HEK293 (cell line): ENCODE results near the gene PKNOX1.

Source experiments
- CTCF ChIP-seq: fragments of 450-650 bp; formaldehyde crosslinking; IDR thresholded peaks from 2 replicates; pipeline ENCODE4 v1.5.1; 2016; ENCODE audit warnings: missing biosample characterization, missing genetic modification characterization
- FEZF1 ChIP-seq: fragments of 450-650 bp; formaldehyde crosslinking; IDR thresholded peaks from 2 replicates; pipeline ENCODE4 v1.5.1; 2016; ENCODE audit warnings: missing biosample characterization, missing genetic modification characterization
- HOXA7 ChIP-seq: sonication (generic); formaldehyde crosslinking; IDR thresholded peaks from 2 replicates; pipeline ENCODE4 v1.8.1; 2022; ENCODE audit warnings: missing genetic modification reagents, borderline replicate concordance
- KLF17 ChIP-seq: fragments of 450-650 bp; formaldehyde crosslinking; IDR thresholded peaks from 2 replicates; pipeline ENCODE4 v1.5.1; 2016; ENCODE audit warnings: missing biosample characterization, missing genetic modification characterization
- KLF9 ChIP-seq: fragments of 450-650 bp; formaldehyde crosslinking; IDR thresholded peaks from 2 replicates; pipeline ENCODE4 v1.5.1; 2016; ENCODE audit warnings: missing biosample characterization, missing genetic modification characterization, low read depth
- OSR2 ChIP-seq: fragments of 450-650 bp; formaldehyde crosslinking; IDR thresholded peaks from 2 replicates; pipeline ENCODE4 v1.5.1; 2016; ENCODE audit warnings: missing biosample characterization, missing genetic modification characterization
- PATZ1 ChIP-seq: fragments of 450-650 bp; formaldehyde crosslinking; IDR thresholded peaks from 2 replicates; pipeline ENCODE4 v1.5.1; 2016; ENCODE audit warnings: missing biosample characterization, missing genetic modification characterization
- PRDM10 ChIP-seq: fragments of 450-650 bp; formaldehyde crosslinking; IDR thresholded peaks from 2 replicates; pipeline ENCODE4 v1.5.1; 2016; ENCODE audit warnings: missing biosample characterization, missing genetic modification characterization
- SCRT1 ChIP-seq: fragments of 450-650 bp; formaldehyde crosslinking; IDR thresholded peaks from 2 replicates; pipeline ENCODE4 v1.5.1; 2016; ENCODE audit warnings: missing biosample characterization, missing genetic modification characterization, borderline replicate concordance
- SCRT2 ChIP-seq: fragments of 450-650 bp; formaldehyde crosslinking; IDR thresholded peaks from 2 replicates; pipeline ENCODE4 v1.5.1; 2016; ENCODE audit warnings: missing biosample characterization, missing genetic modification characterization
- ZBTB17 ChIP-seq: fragments of 450-650 bp; formaldehyde crosslinking; IDR thresholded peaks from 2 replicates; pipeline ENCODE4 v1.5.1; 2016; ENCODE audit warnings: missing biosample characterization, missing genetic modification characterization
- ZBTB26 ChIP-seq: fragments of 450-650 bp; formaldehyde crosslinking; optimal IDR thresholded peaks from 2 replicates; pipeline ENCODE3; 2016; ENCODE audit warnings: missing biosample characterization, mild to moderate bottlenecking, missing genetic modification characterization
- ZBTB7A ChIP-seq: fragments of 450-650 bp; formaldehyde crosslinking; IDR thresholded peaks from 2 replicates; pipeline ENCODE4 v1.5.1; 2016; ENCODE audit warnings: low read depth, missing biosample characterization, missing genetic modification characterization
- ZFHX2 ChIP-seq: fragments of 450-650 bp; formaldehyde crosslinking; conservative IDR thresholded peaks from 2 replicates; pipeline ENCODE4 v1.5.1; 2016; ENCODE audit warnings: missing biosample characterization, missing genetic modification characterization
- ZFP69B ChIP-seq: fragments of 450-650 bp; formaldehyde crosslinking; IDR thresholded peaks from 2 replicates; pipeline ENCODE4 v1.5.1; 2016; ENCODE audit warnings: missing biosample characterization, missing genetic modification characterization
- ZIC2 ChIP-seq: fragments of 450-650 bp; formaldehyde crosslinking; IDR thresholded peaks from 2 replicates; pipeline ENCODE4 v1.5.1; 2016; ENCODE audit warnings: missing biosample characterization, missing genetic modification characterization
- ZNF10 ChIP-seq: fragments of 450-650 bp; formaldehyde crosslinking; IDR thresholded peaks from 2 replicates; pipeline ENCODE4 v1.5.1; 2017; ENCODE audit warnings: missing biosample characterization, missing genetic modification characterization
- ZNF155 ChIP-seq: fragments of 450-650 bp; formaldehyde crosslinking; IDR thresholded peaks from 2 replicates; pipeline ENCODE4 v1.5.1; 2016; ENCODE audit warnings: missing biosample characterization, missing genetic modification characterization
- ZNF558 ChIP-seq: fragments of 450-650 bp; formaldehyde crosslinking; IDR thresholded peaks from 2 replicates; pipeline ENCODE4 v1.5.1; 2016; ENCODE audit warnings: missing biosample characterization, missing genetic modification characterization
- ZNF623 ChIP-seq: fragments of 450-650 bp; formaldehyde crosslinking; IDR thresholded peaks from 2 replicates; pipeline ENCODE4 v1.5.1; 2016; ENCODE audit warnings: missing biosample characterization, missing genetic modification characterization
- ZNF629 ChIP-seq: fragments of 450-650 bp; formaldehyde crosslinking; IDR thresholded peaks from 2 replicates; pipeline ENCODE4 v1.5.1; 2017; ENCODE audit warnings: missing biosample characterization, missing genetic modification characterization
- ZNF645 ChIP-seq: fragments of 450-650 bp; formaldehyde crosslinking; IDR thresholded peaks from 2 replicates; pipeline ENCODE4; 2016; ENCODE audit warnings: missing biosample characterization, missing genetic modification characterization
- ZNF654 ChIP-seq: fragments of 450-650 bp; formaldehyde crosslinking; IDR thresholded peaks from 2 replicates; pipeline ENCODE4 v1.5.1; 2016; ENCODE audit warnings: low read depth, missing biosample characterization, missing genetic modification characterization
- ZNF677 ChIP-seq: fragments of 450-650 bp; IDR thresholded peaks from 2 replicates; pipeline ENCODE4 v1.5.0; 2018; ENCODE audit warnings: missing biosample characterization, mild to moderate bottlenecking, missing genetic modification characterization, moderate library complexity
- ZNF830 ChIP-seq: fragments of 450-650 bp; IDR thresholded peaks from 2 replicates; pipeline ENCODE4 v1.5.0; 2018; ENCODE audit warnings: missing biosample characterization, missing genetic modification characterization, low read depth, mild to moderate bottlenecking, moderate library complexity
- ZSCAN18 ChIP-seq: fragments of 450-650 bp; formaldehyde crosslinking; IDR thresholded peaks from 2 replicates; pipeline ENCODE4 v1.5.1; 2016; ENCODE audit warnings: missing biosample characterization, missing genetic modification characterization
- ZSCAN23 ChIP-seq: fragments of 450-650 bp; formaldehyde crosslinking; IDR thresholded peaks from 2 replicates; pipeline ENCODE4 v1.5.1; 2016; ENCODE audit warnings: missing biosample characterization, missing genetic modification characterization

PKNOX1 gene

GRCh38 chr21:42973991-42974831 is at the start of gene PKNOX1 (continued):
- TF ChIP-seq ZNF155 (tag by site-specific recombination) (no peak), SCRT2 (tag by site-specific recombination) (peak; percentile 98; the same call in 1 of the 2 replicates), OSR2 (tag by site-specific recombination) (peak; percentile 50; the same call in 1 of the 2 replicates), ZIC2 (tag by site-specific recombination) (peak; percentile 84), KLF9 (tag by site-specific recombination) (peak; percentile 93), ZFP69B (tag by site-specific recombination) (peak; percentile 94), ZNF558 (tag by site-specific recombination) (no peak), CTCF (tag by site-specific recombination) (peak; percentile 84; the same call in 1 of the 2 replicates), ZNF654 (tag by site-specific recombination) (no peak), ZFHX2 (tag by site-specific recombination) (peak; percentile 72), ZBTB7A (peak; percentile 87; the same call in 1 of the 2 replicates), HOXA7 (CRISPR knock-in tag) (no peak), FEZF1 (tag by site-specific recombination) (no peak), ZBTB17 (peak; percentile 73), ZNF629 (tag by site-specific recombination) (peak; percentile 73), ZNF645 (no peak), SCRT1 (tag by site-specific recombination) (peak; percentile 97), ZSCAN23 (peak; percentile 97), ZNF677 (tag by site-specific recombination) (no peak), PATZ1 (peak; percentile 96), ZNF830 (tag by site-specific recombination) (no peak), ZNF623 (tag by site-specific recombination) (0 out of 2 replicates have a peak, but pooled peaks have one; percentile 36), ZNF10 (tag by site-specific recombination) (peak; percentile 83), ZSCAN18 (tag by site-specific recombination) (no peak), KLF17 (tag by site-specific recombination) (peak; percentile 97), PRDM10 (peak; percentile 100), ZBTB26 (tag by site-specific recombination) (peak; percentile 61)
